Hematopoietic multipotent progenitor cell (in vitro differentiated cells): Measurements from ENCODE around the gene KCTD2. TPM values are rescaled to one million over a fixed set of nuclear protein-coding genes. Genes with fewer than 3 reads are reported as not detected.
"Not testable (repeated sequence)": the region's sequence is repeated elsewhere in the genome, so short reads cannot be mapped to it uniquely, and the experiment has no call there.

Experiments used
- DNase-seq, 3 donors: peaks; one replicate each; pipeline ENCODE4 v3.0.0-alpha.2; 2011 to 2015; ENCODE audit warnings: low read depth in 2 of 3, low spot score in 2 of 3
- total RNA-seq: library from RNA; depleted of rRNA; stranded (reverse); fragments of >200 nt; gene quantifications from one replicate; pipeline ENCODE4 v1.2.3, GENCODE V29; 2012

Gene KCTD2, protein sequence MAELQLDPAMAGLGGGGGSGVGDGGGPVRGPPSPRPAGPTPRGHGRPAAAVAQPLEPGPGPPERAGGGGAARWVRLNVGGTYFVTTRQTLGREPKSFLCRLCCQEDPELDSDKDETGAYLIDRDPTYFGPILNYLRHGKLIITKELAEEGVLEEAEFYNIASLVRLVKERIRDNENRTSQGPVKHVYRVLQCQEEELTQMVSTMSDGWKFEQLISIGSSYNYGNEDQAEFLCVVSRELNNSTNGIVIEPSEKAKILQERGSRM
- 18.6 TPM for total RNA-seq

DNA sequence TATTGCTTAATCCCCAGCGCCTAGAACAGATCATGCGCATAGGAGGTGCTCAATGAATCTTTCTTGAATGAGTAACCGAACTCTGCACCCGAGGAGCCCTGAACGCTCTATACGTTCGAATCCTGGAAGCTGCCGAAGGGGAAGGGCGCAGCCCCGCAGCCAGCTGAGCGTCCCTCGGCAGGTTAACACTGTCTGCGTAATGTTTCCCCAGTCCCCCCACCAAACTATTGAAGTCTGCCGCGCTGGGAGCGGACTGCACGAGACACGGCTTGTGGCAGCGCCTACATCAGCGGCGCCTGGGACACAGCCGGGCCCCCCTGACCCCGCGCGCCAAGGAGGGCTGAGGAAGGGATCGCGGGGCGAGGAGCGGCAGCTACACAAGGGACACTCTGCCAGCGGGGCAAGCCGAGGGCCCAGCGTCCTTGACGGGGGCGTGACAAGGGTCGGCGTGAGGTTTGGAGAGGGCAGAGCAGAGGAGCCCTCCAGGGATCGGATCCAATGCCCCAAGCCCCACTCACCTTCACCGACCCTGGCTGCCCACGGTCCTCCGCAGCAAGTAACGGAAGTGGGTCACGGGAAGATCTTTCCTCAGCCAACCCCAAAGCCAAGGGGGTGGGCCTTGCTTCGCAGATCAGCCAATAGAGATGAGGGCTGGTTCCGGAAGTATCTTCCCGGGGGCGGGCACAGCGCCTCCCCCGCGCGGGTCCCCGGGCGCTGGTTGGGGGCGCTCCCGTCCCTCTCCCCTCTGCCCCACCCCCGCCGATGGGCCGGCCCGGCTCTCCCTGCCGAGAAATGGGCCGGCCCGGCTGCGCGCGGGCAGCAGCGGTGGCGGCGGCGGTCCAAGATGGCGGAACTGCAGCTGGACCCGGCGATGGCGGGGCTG lies at the start of gene KCTD2, which contains the start of gene ATP5PD:
TSS of gene KCTD2 (plus strand) at position 819 of the 883 bp plus-strand sequence. CDS start at position 845, 26 bp downstream.
TSS of gene ATP5PD (minus strand) at position 563 of the 883 bp plus-strand sequence. CDS start 4,319 bp downstream, outside the sequence.
- DNase-seq = peak; percentile 75 to 98 (median 97)

DNA sequence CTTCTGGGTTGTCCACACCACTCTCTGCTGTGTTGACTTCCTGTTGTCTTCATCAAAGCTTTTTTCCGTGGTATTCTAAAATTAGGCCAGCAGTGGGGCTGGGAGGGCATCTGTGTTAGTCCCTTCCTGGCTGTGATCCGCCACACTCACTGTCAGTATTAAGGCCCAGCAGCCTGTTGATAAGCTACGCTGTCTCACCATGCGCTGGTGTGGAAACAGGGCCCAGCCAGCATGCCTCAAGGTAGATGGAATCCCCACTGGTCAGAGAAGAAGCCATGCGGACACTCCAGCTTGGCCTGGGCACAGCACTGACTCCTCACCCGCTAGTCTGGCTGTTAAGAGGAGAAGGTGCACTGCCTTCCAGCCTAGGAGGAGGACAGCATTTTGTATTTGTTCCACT lies 48.2 kb upstream of the KCTD2 start:
- no peak for DNase-seq

DNA sequence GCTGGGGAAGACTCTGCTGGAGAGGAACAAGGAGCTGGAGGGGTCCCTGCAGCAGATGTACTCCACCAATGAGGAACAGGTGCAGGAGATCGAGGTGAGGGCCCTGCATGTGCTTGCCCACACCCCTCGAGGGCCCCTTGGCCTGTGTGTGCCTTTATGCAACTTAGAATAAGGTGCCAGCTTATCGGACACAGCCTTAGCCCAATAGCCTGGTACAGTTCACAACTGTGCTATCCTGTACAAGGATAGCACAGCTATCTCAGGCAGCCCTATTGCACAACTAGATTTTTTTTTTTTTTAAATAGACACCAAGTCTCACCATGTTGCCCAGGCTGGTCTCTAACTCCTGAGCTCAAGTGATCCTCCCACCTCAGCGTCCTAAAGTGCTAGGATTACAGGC lies 47.5 kb upstream of the KCTD2 start:
- no peak for DNase-seq

DNA sequence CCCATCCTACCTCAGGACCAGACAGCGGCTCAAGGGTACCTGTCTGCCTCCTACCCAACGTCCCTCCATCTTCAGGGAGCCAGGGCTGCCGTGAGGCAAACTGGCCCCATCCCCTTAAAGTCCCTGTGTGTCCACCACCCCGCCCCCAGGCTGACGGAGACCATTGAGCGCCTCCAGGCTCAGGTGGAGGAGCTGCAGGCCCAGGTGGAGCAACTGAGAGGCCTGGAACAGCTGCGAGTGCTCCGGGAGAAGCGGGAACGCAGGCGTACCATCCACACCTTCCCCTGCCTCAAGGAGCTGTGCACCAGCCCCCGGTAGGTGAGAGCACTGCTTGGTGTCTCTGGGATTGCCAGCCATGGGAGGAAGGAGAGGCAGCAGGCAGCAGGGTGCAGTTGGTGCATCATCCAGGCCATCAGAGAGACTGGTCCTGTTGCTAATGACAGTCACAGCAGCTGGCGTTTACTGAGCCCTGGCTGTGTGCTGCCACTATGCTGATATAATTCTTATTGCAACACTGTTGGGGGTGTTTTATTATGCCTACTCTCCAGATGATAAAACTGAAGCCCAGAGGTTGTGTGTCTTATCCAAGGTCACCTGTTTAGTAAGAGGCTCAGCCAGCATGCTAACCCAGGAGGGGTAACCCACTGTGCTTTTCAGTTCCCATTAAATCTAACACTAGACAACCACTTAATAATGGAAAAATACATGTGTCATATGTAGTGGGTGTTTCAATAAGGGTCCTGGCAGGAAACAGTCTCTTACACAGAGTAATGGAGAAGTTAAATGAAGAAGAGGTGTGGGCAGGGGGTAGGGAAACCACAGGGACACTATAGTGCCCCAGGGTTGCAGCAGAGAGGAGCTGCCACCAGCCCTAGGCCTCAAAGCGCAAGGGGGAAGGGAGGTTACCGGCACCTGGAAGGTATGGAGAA lies 44.8 kb upstream of the KCTD2 start:
- peak in 1 of 3 donors; percentile 42 for DNase-seq

DNA sequence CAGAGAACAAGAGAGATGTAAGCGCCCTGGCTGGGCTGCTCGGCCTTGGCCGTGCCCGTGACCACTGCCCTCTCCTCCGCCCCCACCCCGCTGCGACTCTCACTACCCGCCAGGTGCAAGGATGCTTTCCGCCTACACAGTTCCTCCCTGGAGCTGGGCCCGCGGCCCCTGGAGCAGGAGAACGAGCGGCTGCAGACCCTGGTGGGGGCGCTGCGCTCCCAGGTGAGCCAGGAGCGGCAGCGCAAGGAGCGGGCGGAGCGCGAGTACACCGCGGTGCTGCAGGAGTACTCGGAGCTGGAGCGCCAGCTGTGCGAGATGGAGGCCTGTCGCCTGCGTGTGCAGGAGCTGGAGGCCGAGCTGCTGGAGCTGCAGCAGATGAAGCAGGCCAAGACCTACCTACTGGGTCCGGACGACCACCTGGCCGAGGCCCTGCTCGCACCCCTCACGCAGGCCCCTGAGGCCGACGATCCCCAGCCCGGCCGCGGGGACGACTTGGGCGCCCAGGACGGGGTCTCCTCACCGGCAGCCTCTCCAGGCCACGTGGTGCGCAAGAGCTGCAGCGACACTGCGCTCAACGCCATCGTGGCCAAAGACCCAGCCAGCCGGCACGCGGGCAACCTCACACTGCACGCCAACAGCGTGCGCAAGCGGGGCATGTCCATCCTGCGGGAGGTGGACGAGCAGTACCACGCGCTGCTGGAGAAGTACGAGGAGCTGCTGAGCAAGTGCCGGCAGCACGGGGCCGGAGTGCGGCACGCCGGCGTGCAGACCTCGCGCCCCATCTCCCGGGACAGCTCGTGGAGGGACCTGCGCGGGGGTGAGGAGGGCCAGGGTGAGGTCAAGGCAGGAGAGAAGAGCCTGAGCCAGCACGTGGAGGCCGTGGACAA lies 43.7 kb upstream of the KCTD2 start:
- no peak for DNase-seq

DNA sequence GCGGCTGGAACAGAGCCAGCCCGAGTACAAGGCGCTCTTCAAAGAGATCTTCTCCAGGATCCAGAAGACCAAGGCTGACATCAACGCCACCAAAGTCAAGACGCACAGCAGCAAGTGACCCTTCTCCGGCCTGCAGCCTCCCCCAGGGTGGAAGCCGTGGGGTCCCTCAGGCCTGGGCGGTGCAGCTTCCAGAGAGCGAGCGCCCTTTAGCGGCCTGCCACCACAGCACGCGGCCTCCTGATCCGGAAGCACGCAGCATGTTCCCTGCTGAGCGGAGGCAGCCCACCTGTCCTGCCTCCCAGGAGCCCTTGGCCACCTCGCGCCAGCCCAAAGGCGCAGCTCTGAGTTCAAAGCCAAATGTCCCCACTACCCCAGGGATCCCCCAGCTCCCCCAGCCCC lies 43.1 kb upstream of the KCTD2 start:
- DNase-seq = no peak

DNA sequence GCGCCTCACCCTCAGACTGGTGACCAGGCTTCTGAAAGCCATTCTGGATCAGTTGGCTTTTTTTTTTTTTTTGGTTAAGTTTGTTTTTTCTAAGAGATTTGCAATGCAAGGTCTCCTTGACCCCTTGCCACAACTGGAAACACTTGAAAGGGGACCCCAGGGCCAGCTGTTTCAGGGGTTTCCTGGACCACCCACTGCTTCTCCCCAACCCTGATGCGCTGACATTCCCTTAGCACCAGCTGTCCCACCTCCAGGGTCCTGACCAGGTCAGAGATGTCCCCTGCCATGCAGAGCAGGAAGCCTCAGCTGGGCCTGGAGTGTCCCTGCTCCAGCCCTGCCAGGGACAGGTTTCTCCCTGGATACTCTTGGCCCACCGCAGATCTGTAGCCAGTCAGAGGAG lies 42.7 kb upstream of the KCTD2 start:
- no peak for DNase-seq

DNA sequence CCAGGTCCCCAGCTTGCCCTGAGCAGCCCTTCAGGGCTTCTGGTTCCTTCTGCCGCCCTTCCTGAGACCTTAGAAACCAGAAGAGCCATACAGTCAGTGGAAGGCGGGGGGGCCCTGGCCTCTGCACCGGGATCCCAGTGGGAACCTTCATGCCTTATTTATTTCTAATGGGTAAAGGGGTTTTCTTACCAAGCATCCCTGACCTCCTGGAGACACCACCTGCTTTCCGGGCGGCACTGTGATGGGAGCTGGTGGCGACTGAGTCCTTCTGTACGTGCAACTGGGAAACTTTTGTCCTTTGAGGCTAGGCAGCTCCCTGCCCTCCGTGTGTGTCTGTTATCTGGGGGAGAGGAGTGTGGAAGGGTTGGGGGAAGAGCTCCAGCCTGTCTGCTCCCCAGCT lies 41.7 kb upstream of the KCTD2 start:
- no peak for DNase-seq

DNA sequence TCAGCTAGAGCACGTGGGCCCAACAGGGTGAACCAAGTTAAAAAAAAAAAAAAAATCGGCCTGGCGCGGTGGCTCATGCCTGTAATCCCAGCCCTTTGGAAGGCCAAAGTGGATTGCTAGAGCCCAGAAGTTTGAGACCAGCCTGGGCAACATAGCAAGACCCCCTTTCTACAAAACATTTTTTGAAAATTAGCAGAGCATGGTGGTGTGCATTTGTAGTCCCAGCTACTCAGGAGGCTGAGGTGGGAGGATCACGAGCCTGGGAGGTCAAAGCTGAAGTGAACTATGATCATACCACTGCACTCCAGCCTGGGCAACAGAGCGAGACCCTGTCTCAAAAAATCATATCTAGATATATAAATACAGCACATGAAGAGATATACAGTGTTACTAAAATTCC lies 40.9 kb upstream of the KCTD2 start:
- DNase-seq = not testable (repeated sequence)

DNA sequence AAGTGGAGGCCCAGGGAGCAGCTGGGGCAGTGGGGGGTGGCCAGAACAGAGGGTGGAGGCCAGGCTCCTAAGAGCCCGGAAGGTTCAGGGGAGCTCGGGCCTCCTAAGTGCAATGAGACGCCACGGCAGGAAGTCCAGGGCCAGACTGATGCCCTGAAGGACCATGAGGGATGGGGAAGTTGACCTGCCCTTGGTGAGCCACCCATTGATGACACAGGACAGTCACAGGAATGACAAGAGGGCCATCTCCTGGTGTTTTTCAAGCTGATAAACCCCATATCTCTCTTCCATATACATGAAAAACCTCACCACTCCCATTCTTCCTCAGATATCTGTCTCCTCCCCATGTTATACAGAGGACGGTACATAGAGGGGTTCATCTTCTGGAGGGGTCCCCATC lies 40.4 kb upstream of the KCTD2 start:
- DNase-seq = no peak

DNA sequence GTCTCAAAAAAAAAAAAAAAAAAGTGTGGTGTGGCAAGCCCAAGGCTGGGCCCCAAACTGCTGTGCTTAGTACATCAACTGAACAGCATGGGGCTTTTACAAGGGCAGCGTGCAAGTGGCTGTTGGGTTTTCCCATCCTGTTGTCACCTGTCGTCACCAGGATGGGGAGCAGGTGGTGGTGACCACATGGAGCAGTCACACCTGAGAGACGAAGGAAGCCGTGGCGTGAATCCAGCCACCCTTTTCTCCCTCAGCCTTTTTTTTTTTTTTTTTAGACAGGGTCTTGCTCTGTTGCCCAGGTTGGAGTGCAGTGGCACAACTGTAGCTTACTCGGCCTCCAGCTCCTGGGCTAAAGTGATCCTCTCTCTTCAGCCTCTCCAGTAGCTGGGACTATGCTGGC lies 38.7 kb upstream of the KCTD2 start:
- no peak for DNase-seq

DNA sequence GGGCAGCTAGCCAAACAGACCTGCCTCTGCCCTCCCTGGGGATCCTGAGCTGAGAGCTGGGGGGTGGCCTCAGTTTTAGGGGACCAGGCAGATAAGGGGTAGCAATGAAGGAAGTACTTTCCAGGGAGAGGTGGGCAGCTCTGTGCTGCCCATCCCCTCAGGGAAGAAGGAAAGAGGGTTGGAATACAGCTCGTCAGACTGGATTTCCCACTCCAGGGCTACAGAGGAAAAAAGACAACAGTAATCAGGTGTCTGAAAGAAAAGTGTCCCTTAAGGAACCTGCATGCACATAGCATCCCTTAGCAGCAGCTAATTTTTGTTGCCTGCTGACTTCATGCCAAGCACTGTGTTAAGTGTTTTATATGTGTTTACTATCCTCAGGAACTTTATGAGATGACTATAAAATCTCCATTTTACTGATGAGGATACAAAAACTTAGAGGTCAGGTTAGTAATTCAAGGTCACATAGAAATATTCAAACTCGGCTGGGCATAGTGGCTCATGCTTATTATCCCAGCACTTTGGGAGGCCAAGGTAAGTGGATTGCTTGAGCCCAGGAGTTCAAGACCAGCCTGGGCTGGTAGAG lies 37.8 kb upstream of the KCTD2 start:
- no peak for DNase-seq

DNA sequence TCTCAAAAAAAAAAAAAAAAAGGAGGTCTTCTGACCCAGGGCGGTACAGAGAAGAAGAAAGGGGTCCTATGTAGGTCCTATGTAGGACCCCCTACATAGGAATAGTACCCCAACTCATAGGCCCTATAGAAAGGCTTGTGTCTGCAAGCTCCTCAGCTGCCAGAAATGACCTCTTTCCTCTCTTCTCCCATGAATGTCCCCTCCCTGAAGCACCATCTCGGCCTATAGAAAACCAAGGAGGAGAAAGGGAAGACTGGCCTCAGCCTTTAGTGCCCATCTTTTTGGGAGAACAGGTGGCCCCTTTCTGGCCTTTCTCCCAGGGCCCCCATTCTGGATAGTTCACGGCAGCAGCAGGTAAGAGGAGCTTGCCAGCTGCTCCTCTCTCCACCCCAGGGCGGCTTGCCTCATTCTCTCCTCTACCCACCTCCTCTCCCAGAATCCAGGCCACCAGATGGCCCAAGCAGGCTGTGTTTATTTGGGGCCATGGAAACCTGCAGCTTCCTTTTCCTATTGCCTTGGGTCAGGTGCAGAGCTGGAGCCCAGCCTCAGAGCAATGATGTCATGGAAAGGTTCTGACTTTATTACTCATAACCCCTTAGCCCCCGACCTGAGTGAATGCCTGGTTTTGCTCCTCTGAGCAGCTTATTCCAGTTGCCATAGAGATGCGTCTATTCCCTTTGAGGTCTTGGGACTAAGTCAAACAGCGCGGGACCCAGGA lies 36.2 kb upstream of the KCTD2 start:
- peak in 2 of 3 donors; percentile 63 to 80 for DNase-seq

DNA sequence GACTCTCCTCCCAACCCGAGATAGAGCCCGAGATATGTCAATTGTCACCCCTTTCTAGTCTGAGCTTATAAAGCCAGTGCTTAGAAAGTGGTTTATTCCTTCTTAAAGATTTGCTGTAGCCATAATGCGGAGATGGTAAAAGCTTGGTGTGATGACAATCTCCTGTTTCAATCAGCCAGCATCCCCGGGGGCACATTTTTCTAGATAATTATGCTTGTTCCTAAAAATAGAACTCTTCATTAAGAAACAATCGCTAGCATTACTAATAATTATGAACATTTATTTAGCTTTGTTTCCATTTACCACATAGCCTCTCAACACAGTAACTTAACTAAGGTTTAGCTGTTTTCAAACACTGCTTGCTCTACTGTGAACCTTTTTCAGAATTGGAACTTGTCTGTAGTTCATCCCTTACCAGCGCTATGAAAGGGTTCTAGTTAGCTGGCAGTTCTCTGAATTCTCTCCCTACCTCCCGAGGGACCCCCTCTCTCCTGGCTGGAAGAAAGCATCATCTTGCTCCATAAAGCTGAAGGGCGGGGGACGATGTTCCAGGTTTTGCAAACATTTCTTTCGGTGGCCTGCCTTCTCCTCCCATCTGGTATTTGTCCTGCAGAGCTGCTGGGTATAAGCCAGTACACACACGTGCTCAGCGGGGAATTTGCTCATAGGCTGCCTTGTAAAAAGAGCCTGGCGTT lies 35.5 kb upstream of the KCTD2 start:
- DNase-seq = no peak

DNA sequence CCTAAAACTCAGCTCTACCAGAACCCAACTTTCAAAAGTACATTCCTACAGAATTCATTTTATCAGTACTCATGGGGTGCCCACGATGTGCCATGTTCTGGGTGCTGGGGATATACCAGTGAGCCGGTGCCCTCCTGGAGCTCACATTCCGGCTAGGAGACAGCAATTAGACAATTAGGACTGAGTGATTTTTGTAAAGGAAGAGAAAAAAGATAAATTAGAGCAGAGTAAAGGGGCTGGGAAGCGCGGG lies 35.0 kb upstream of the KCTD2 start:
- no peak for DNase-seq

DNA sequence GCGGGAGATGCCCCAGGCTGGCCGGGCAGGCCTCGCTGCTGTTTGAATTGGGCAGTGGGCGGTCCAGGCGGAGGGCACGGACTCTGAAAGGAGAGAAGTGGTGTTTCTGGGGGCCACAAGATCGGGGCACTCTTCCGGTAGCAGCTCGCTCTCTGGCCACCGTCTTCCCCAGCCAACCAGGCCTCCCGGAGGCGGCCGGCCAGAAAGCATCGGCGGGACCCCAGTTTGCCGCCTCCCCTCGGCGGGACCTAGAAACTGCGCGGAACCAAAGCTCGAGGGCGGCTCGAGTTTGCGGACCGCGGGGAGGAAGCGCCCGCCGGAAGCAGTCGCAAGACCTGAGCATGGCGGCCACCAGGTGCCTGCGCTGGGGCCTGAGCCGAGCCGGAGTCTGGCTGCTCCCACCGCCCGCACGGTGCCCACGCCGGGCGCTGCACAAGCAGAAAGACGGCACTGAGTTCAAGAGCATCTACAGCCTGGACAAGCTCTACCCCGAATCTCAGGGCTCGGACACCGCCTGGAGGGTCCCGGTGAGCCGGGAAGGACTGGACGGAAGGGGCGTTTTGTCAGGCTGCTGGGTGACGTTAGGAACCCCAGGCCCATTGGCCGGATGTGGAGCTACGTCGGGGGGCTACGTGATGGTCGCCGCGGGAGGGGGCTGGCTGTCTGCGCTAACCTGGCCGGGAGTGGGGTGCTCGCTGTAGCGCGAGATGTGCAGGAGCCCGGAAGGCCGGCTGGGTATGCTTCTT lies 34.5 kb upstream of the KCTD2 start, which contains the start of gene MRPL58:
TSS of gene MRPL58 (plus strand) at position 325 of the 746 bp plus-strand sequence. CDS start at position 342, 17 bp downstream.
- DNase-seq = peak in 2 of 3 donors; percentile 88 to 92

DNA sequence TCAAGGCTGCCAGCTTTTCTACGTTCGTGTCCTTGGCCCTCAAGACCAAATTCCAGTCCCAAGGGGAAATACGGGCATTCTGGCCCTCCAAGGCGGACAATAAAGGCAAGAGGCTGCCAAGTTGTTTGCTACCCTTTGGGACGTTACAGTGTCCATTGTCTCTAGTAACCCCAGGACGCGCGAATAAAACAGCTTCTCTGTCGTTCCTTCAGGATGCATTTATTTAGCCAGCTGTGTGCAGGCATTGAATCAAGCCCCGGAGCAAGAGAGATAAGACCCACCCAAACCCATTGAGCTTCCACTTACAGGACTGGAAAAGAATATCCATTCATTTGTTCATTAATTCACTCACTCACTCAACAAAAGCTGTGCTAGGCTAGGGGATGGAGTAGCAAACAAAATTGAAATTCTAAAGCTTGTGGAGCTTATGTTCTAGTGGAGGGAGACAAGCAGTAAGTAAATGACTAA lies 33.9 kb upstream of the KCTD2 start:
- DNase-seq = no peak
